Suppressor macrophage (primary cell): ENCODE results near the gene C1S.
"Not testable (repeated sequence)": the region's sequence is repeated elsewhere in the genome, so short reads cannot be mapped to it uniquely, and the experiment has no call there.

ENCODE experiments used
- DNase-seq, 4 experiments: peaks; one replicate each; pipeline ENCODE4 v3.0.0-alpha.2; 2020 to 2022

C1S gene

GRCh38 chr12:7103837-7104584, 43.5 kb downstream of the C1S start:
- no peak for DNase-seq

- no peak for DNase-seq
Measured at GRCh38 chr12:7106082-7106481, 45.6 kb downstream of the C1S start.

- DNase-seq: not testable (repeated sequence)
Measured at GRCh38 chr12:7107181-7107580, 46.7 kb downstream of the C1S start.

- DNase-seq: peak in 1 of 4 experiments; percentile 16
Measured at GRCh38 chr12:7107636-7108002, 47.1 kb downstream of the C1S start.

GRCh38 chr12:7108003-7108795, 47.7 kb downstream of the C1S start:
- DNase-seq: peak; percentile 13 to 70 (median 47)

GRCh38 chr12:7108796-7109571, 48.5 kb downstream of the C1S start, which contains the start of gene C1RL:
Gene C1RL, minus strand, starts transcription at chr12:7109214. Its CDS starts 34 bp downstream, at chr12:7109180.
- DNase-seq: peak; percentile 85 to 94 (median 92)

- no peak for DNase-seq
Measured at GRCh38 chr12:7109572-7109920, 49.0 kb downstream of the C1S start.

- DNase-seq: no peak
Measured at GRCh38 chr12:7110661-7111060, 50.1 kb downstream of the C1S start.

GRCh38 chr12:7112041-7112440, 51.5 kb downstream of the C1S start:
- no peak for DNase-seq

GRCh38 chr12:7113389-7113871, 52.9 kb downstream of the C1S start:
- DNase-seq: peak; percentile 52 to 67 (median 57)

GRCh38 chr12:7114008-7114407, 53.5 kb downstream of the C1S start:
- no peak for DNase-seq

- no peak for DNase-seq
Measured at GRCh38 chr12:7114851-7115250, 54.3 kb downstream of the C1S start.

- DNase-seq: no peak
Measured at GRCh38 chr12:7116196-7116595, 55.7 kb downstream of the C1S start.

- DNase-seq: no peak
Measured at GRCh38 chr12:7116916-7117315, 56.4 kb downstream of the C1S start.

- DNase-seq: no peak
Measured at GRCh38 chr12:7117670-7118069, 57.2 kb downstream of the C1S start.

GRCh38 chr12:7118881-7119280, 58.4 kb downstream of the C1S start:
- DNase-seq: peak; percentile 41 to 72 (median 57)

GRCh38 chr12:7120166-7120565, 59.6 kb downstream of the C1S start:
- DNase-seq: no peak
